GM10248 (cell line): ENCODE results near the gene PWWP2A.

ENCODE experiments used
- CTCF ChIA-PET: fragments of 300-600 bp; sonication (Branson Sonifier 250); formaldehyde crosslinking; extraction: SDS; loops from one replicate; lab custom pipeline; 2021; ENCODE audit warnings: antibody characterized with exemption; lab: Yijun Ruan, JAX
- POLR2A ChIA-PET: fragments of 350-650 bp; sonication (Branson Sonifier 250); formaldehyde crosslinking; extraction: SDS; loops from one replicate; lab custom pipeline; 2020; ENCODE audit warnings: antibody characterized with exemption; lab: Yijun Ruan, JAX
- DNase-seq: peaks from one replicate; pipeline ENCODE4 v3.0.0; 2012; ENCODE audit errors: extremely low spot score
- CTCF ChIP-seq: IDR thresholded peaks from 2 replicates; pipeline ENCODE4 v1.5.1; 2012; ENCODE audit warnings: mild to moderate bottlenecking, low read depth; ENCODE audit errors: extremely low read depth, missing control alignments, control extremely low read depth

Gene PWWP2A

GRCh38 chr5:160044391-160044804, 74.9 kb downstream of the PWWP2A start:
- CTCF ChIA-PET, result no interaction called here
- no peak for DNase-seq
- POLR2A ChIA-PET, result no interaction called here
- no peak for TF ChIP-seq CTCF

GRCh38 chr5:160042671-160043070, 76.6 kb downstream of the PWWP2A start:
- ChIA-PET POLR2A (no interaction called here), CTCF (no interaction called here)
- no peak for DNase-seq
- TF ChIP-seq CTCF, result no peak
